Stimulated activated CD4-positive, alpha-beta T cell treated with anti-CD3 and anti-CD28 coated beads, TNF-alpha, amount 100 ng/mL, for 24 hours (primary cell): ENCODE results near the gene PACSIN1.

Source experiments
- DNase-seq, 3 experiments: peaks; one replicate each; pipeline ENCODE4 v3.0.0-alpha.2; 2020; ENCODE audit warnings: low read depth in 3 of 3

The PACSIN1 gene

GRCh38 chr6:34544776-34545471 lies 79.0 kb downstream of the PACSIN1 start:
- DNase-seq, result no peak

GRCh38 chr6:34546551-34547321 lies 80.9 kb downstream of the PACSIN1 start:
- no peak for DNase-seq

GRCh38 chr6:34547701-34548644 lies 82.1 kb downstream of the PACSIN1 start:
- DNase-seq, result no peak

GRCh38 chr6:34549026-34549803 lies 83.3 kb downstream of the PACSIN1 start:
- no peak for DNase-seq

- DNase-seq, result no peak
These were observed 83.9 kb downstream of the PACSIN1 start for GRCh38 chr6:34549804-34550202.

GRCh38 chr6:34551720-34552119 lies 85.8 kb downstream of the PACSIN1 start:
- DNase-seq, result no peak

GRCh38 chr6:34552620-34553019 lies 86.7 kb downstream of the PACSIN1 start:
- DNase-seq, result no peak

GRCh38 chr6:34553146-34553545 lies 87.3 kb downstream of the PACSIN1 start:
- no peak for DNase-seq

GRCh38 chr6:34553750-34554149 lies 87.9 kb downstream of the PACSIN1 start:
- no peak for DNase-seq

GRCh38 chr6:34554291-34555006 lies 88.6 kb downstream of the PACSIN1 start:
- no peak for DNase-seq

GRCh38 chr6:34555007-34555322 lies 89.1 kb downstream of the PACSIN1 start:
- DNase-seq, result no peak

- DNase-seq, result no peak
These were observed 89.5 kb downstream of the PACSIN1 start for GRCh38 chr6:34555328-34555727.

- no peak for DNase-seq
These were observed 90.2 kb downstream of the PACSIN1 start, which contains the start of gene SPDEF for GRCh38 chr6:34556031-34556471. Gene SPDEF, minus strand, starts transcription at chr6:34556329. Its CDS starts 11,874 bp downstream, at chr6:34544455.

GRCh38 chr6:34556493-34556892 lies 90.6 kb downstream of the PACSIN1 start:
- DNase-seq, result no peak

GRCh38 chr6:34557228-34557627 lies 91.4 kb downstream of the PACSIN1 start:
- DNase-seq, result no peak

GRCh38 chr6:34558172-34558714 lies 92.4 kb downstream of the PACSIN1 start:
- DNase-seq, result no peak

GRCh38 chr6:34559651-34560365 lies 93.9 kb downstream of the PACSIN1 start:
- DNase-seq, result no peak

GRCh38 chr6:34560366-34561226 lies 94.7 kb downstream of the PACSIN1 start:
- DNase-seq, result no peak

- no peak for DNase-seq
These were observed 95.3 kb downstream of the PACSIN1 start for GRCh38 chr6:34561227-34561530.
